GM19351 (cell line): ENCODE measurements around the gene CSNK1A1.
"Not testable (repeated sequence)": the region's sequence is repeated elsewhere in the genome, so short reads cannot be mapped to it uniquely, and the experiment has no call there.

Experiments used
- ATAC-seq: cut with Tn5 transposase; IDR thresholded peaks from one replicate; pipeline ENCODE4 v1.9.1; 2021; ENCODE audit warnings: mild to moderate bottlenecking, moderate library complexity; ENCODE audit not compliant: unreplicated experiment

CSNK1A1 gene

DNA sequence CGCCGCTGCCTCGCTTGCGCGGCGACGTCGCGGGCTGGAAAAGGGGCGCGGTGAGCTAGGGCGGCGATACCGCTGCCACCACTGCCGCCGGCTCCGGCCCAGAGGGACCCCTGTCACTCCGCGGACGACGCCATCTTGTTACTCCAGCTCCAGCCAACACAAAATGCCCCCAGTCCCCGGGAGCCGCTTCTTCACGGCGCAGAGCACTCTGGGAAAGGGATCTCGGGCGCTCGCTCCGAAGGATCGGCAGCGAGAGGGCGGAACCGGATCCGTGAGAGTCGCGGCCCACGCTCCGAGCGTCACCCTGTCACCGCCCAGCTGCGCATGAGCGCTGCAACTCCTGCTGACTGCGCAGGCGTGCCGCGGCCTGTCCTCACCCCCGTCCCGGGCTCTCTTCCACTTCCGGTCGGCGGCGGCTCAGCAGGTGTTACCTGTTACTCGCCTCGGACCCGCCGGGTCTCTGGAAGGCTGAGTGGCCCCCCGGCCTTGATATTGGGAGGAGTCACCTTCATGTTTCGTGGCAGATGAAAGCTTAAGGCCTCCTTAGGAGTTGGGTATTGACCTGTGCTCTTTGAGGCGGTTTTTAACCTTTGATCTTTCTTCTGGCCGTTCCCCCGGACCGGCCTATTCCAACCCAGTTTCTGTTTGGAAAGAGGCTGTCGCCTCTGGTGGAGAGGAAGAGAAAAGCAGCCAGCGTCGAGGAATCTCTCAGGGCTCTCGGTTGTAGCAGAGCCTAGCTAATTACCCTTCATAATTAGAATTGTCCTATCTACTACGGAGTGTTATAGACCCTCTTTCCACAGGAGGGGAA is at the start of gene CSNK1A1:
Gene CSNK1A1 (minus strand): TSS at position 213 of the 811 bp plus-strand sequence. CDS start 475 bp downstream, outside the sequence.
- peak; percentile 83 for ATAC-seq

GRCh38 chr5:149600932-149601331 is 49.7 kb upstream of the CSNK1A1 start:
- ATAC-seq: no peak

DNA sequence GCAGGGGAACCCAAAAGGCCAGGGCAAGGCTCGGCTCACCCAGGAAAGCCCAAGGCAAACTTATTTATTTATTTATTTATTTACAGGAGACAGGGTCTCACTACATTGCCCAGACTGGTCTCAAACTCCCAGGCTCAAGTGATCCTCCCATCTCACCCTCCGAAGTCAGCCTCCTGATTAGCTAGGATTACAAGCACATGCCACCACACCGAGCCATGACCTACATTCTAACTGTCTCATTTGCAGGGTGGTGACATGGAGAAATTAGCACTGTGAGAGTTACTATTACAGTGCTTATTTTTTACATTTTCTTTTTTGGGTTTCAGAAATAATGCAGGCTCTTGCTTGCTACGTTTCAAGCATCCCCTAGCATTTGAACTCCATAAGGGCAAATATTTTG is 48.1 kb upstream of the CSNK1A1 start:
- no peak for ATAC-seq

DNA sequence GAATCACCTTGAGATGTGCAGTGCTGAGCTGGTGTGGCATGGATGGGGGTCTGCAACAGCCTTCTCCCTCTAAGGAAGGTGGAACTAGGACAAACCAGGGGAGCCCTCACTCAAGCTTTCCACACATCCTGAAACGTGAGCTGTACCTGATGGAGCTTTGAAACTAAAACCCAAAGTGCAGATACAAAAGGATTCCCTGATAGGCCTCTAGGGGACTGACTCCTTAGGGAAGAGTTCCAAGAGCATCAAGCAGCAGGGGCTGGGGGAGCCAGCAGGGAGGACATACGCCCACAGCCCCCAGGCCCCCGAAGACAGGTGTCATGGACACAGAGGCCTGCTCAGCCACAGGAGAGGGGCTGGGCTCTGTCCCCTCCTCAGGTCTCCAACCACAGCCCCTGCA is 47.7 kb upstream of the CSNK1A1 start:
- ATAC-seq: no peak

DNA sequence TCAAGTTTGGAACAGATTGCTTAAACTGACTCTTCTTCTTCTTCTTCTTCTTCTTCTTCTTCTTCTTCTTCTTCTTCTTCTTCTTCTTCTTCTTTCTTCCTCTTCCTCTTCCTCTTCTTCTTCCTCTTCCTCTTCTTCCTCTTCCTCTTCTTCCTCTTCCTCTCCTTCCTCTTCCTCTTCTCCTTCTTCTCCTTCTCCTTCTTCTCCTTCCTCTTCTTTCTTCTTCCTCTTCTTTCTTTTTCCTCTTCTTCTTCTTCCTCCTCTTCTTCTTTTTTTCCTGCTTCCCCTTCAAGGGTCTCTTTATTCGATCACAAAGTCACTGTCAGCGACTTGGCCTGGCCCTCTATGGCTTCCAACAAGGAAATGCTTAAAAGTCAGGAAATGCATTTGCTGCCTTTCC is 47.0 kb upstream of the CSNK1A1 start:
- ATAC-seq: not testable (repeated sequence)

- ATAC-seq: no peak
Observed at GRCh38 chr5:149597618-149598017, 46.4 kb upstream of the CSNK1A1 start.

GRCh38 chr5:149596712-149597111 is 45.5 kb upstream of the CSNK1A1 start:
- ATAC-seq: no peak

- not testable (repeated sequence) for ATAC-seq
Observed at GRCh38 chr5:149595105-149595504, 43.9 kb upstream of the CSNK1A1 start.

DNA sequence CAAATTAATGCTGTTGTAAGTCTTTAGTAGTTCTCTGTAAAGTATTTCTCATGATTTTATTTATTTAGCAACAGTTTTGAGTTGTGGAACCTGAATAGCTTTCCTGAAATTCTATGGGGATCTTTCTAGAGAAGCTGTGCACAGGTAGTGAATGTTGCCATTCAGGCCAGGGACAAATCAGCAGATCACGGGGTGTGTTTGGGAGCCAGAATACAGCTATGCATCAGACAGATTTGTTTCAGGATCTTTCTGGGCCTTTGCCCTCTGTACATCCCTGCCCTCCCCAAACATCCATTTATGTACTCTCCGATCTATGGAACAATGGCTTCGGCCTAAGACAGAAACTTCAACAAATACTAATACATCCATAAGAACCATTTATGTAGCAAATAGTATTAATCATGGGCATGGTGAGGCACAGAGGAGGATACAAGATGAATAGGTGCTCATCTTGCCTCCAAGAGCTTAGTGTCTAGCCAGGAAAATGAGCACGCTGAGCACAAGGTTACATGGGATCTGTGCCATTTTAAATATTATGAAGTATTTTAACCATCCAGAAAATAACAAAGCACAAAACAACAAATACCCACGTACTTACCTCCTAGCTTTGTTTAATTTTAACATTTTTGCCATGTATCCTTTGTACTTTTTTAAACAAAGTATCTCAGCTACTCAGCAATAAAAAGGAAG is 43.1 kb upstream of the CSNK1A1 start:
- ATAC-seq: no peak

DNA sequence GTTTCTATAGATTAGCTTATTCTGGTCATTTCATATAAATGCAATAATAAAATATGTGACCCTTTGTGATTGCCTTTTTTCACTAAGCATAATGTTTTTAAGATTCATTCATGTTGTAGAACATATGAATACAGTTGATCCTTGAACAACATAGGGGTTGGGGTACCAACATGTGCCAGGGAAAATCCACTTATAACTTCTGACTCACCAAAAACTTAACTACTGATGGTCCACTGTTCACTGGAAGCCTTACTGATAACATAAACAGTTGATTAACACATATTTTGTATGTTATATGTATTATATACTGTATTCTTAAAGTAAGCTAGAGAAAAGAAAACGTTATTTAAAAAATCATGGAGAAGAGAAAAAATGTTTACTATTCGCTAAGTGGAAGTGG is 42.1 kb upstream of the CSNK1A1 start:
- ATAC-seq: no peak

- ATAC-seq: no peak
Observed at GRCh38 chr5:149588936-149589335, 37.7 kb upstream of the CSNK1A1 start.

- ATAC-seq: peak; percentile 79
Observed at GRCh38 chr5:149586708-149587318, 35.6 kb upstream of the CSNK1A1 start.

- ATAC-seq: no peak
Observed at GRCh38 chr5:149585910-149586309, 34.7 kb upstream of the CSNK1A1 start.

DNA sequence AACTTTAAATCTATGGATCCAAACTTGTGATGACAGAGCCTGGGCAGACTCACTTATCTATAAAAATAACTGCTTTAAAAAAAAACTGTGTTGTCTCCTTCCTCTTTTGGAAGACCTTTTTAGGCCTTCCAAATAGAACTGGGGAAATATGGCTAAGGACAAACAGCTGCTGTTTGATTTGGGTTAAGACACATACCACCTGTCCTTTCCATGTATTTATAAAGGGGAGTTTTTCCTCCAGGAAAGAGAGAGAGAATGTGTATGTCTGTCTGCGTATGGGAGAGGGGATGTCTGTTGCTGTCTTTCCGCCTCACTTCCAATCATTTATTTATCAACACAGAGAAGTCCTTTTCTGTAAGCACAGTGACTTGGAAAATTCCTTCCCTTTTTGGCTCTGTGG is 32.9 kb upstream of the CSNK1A1 start:
- no peak for ATAC-seq

- ATAC-seq: no peak
Observed at GRCh38 chr5:149583394-149583793, 32.2 kb upstream of the CSNK1A1 start.

GRCh38 chr5:149581931-149582768 is 30.9 kb upstream of the CSNK1A1 start:
- ATAC-seq: no peak

DNA sequence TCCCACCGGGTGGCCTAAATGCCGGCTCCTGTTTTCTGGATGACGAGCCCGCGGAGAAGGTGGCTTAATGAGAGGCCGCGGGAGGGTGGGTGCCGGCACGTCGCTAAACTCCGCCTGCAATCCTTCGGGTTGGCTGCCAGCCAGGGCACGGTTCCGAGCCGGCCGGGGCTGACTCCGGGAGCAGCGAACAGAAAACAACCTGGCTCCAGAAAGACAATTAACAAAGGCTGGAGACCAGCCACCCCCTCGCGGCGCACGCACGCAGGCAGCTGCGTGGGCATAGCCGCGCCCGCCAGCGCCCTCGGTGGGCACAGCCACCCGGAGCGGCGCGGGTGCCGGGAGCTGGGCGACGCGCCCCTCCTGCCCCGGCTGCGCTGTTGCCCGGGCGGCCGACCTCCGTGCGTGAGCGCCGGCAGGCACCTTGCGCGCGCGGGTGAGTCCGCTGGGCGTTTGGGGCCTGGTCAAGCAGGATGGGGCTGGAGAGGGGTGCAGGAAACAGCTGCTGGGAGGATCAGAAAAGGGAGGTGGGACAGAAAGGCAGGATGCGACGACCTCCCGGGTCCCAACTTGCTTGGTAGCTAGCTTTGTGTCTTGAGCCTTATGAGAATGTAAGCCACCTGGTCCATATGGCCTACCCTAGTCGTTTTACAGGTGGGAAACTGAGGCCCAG is 30.1 kb upstream of the CSNK1A1 start, which contains the start of gene ARHGEF37:
Gene ARHGEF37 (plus strand): TSS at position 307 of the 670 bp plus-strand sequence. CDS start 16,272 bp downstream, outside the sequence.
- ATAC-seq: peak; percentile 60

GRCh38 chr5:149580808-149581191 is 29.6 kb upstream of the CSNK1A1 start:
- ATAC-seq: no peak

DNA sequence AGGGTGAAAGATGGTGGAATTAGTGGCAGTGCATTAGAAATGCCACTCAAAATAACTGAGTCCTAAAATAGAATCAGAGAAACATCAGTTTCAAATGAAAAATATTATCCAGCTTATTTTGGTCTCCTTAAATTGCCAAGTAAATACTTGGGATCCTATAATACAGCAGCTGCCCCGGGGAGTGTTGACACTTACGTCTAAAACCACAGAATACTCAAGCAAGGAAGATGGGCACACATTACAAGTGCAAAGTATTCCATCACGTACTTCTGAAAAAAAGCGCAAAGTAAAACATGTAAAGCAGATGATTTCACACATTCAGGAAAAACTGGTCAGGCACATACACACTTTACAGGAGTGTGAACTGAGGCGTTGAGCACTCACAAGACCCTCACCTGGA is 27.7 kb upstream of the CSNK1A1 start:
- ATAC-seq: no peak

GRCh38 chr5:149576021-149576420 is 24.8 kb upstream of the CSNK1A1 start:
- peak; percentile 54 for ATAC-seq
